GM10266 (cell line): ENCODE results near the gene OTOF.

Experiments
- DNase-seq: peaks from one replicate; pipeline ENCODE4 v3.0.0; 2012; ENCODE audit errors: extremely low spot score
- TF ChIP-seq, protein P1 (sequence below): IDR thresholded peaks from 2 replicates; pipeline ENCODE4 v1.5.1; 2012; ENCODE audit warnings: mild to moderate bottlenecking, low read depth; ENCODE audit not compliant: control insufficient read depth, insufficient read depth; ENCODE audit errors: missing control alignments

OTOF gene

DNA sequence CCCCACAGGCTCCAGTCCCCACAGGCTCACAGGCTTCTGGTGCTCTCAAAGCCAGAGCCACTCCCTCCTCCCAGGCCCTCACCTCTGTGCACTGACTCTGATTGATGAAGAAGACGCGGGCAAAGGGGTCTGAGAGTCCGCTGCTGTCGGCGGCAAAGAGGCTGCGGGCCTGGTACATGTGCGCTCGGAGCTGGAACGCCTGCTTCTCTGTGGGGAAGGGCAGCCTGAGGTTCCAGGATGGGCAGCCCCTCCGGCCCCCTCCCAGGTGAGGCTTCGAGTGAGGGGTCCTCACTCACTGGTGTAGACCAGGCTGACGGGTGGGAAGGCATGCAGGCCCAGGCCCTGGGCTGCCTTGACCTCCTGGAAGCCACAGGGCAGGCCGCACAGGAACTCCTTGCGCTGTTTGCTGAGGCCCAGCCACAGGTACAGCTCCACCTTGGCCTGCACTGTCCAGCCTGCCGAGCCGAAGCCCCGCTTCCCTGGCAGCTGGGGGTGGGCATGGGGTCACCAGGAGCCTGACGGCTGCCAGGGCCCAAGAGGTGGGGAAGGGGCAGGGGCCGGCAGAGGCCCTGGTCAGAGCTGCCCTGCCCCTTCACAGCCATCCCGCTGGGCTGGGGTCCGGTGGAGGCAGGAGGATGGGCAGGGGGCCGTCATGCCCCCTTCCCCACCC is 2.0 kb downstream of the OTOF start:
- TF ChIP-seq, protein P1, sequence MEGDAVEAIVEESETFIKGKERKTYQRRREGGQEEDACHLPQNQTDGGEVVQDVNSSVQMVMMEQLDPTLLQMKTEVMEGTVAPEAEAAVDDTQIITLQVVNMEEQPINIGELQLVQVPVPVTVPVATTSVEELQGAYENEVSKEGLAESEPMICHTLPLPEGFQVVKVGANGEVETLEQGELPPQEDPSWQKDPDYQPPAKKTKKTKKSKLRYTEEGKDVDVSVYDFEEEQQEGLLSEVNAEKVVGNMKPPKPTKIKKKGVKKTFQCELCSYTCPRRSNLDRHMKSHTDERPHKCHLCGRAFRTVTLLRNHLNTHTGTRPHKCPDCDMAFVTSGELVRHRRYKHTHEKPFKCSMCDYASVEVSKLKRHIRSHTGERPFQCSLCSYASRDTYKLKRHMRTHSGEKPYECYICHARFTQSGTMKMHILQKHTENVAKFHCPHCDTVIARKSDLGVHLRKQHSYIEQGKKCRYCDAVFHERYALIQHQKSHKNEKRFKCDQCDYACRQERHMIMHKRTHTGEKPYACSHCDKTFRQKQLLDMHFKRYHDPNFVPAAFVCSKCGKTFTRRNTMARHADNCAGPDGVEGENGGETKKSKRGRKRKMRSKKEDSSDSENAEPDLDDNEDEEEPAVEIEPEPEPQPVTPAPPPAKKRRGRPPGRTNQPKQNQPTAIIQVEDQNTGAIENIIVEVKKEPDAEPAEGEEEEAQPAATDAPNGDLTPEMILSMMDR: no peak
- DNase-seq: no peak

DNA sequence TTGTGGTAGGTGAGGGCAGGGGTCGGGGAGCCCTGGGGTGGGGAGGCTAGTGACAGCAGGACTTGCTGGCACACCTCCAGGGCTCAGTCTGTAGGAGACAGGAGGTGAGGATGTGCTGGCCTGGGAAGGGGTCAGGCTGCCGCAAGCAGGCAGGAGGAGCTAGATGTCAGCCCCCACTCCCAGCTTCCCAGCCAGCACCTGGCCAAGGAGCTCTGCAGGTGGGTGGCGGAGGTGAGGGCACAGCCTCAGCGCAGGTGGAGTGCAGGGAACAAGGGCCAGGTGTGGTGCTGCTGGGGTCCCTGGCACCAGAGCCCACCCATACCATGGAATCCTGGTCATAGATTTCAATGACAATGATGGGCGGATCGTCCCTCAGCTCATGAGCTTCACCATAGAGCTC is 2.9 kb downstream of the OTOF start:
- TF ChIP-seq, protein P1: no peak
- no peak for DNase-seq

DNA sequence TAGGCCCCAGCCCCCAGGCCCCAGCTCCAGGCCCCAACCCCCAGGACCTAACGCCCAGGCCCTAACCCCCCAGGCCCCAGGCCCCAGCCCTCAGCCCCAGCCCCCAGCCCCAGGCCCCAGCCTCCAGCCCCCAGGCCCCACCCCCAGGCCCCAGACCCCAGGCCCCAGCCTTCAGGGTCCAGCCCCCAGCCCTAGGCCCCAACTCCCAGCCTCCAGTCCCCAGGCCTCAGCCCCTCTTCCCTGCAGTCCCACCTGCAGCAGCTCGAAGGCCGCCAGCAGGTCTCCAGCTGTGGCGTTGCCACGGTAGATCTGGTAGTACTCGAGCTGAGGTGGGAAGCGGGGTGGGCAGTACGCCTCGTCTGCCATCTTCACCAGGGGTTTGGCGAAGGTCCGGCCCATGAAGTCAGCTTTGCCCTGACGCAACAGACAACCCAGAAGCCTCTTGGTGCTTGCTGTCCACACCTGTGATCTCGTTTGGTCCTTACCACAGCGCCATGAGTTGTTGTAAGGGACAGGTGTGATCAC is 3.6 kb downstream of the OTOF start:
- TF ChIP-seq, protein P1: no peak

DNA sequence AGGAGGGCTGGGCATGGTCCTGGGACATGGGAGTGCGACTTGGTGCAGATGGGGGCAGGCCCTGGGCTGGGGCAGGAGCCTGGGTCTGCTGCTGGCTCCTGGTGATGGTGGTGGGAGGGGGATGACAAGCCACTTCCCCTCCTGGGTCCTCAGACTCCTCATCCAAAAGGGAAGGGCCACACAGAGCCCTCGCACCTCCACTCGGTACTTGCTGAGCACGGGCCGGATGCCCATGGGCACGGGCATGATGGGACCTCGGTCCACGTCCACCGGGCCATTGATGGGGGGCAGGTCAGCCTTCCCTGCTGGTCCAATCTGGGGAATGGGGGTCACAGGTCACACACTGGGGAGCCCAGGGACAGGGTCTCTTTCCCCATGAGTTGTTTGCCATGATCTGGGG is 4.1 kb downstream of the OTOF start:
- TF ChIP-seq, protein P1: no peak
- no peak for DNase-seq

More for the DNA sequence above, 3.6 kb downstream of the OTOF start:
- DNase-seq: no peak

DNA sequence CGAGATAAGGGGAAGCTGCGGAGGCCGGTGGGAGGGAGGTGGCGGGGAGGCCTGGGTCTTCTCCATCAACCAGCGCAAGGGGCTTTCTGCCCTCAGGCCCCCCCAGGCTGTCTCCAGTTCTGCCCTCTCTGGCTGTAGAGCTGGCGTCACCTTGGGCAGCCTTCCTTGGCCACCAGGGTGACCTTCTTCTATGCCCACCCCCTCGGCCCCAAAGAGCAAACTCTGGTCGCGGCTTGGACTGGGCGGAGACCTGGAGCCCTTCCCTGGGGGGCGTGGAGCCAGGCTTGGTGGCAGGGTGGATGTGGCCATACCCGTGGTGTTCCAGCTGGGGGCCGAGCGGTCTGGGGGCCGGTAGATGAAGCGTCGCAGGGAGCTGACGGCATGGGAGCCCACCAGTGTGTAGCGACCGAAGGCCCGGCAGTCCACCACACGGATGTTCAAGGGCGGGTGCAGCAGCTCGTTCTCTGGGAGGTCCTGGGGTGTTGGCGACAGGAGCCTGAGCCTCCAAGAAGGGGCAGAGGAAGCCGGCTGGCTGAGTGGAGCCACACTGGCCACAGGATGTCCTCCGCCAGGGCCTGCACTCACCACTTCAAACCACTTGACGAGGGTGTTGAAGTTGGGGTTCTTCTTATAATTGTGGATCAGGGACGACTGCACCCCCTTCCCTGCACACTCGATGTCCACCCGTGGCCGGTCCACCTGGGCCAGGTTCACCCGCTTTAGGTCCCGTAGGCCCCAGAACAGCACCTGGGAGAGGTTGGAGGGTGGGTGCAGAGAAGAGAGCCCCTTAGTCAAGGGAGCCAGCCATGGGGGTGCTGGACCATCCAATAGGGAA is 4.9 kb downstream of the OTOF start:
- TF ChIP-seq, protein P1: no peak
- no peak for DNase-seq

DNA sequence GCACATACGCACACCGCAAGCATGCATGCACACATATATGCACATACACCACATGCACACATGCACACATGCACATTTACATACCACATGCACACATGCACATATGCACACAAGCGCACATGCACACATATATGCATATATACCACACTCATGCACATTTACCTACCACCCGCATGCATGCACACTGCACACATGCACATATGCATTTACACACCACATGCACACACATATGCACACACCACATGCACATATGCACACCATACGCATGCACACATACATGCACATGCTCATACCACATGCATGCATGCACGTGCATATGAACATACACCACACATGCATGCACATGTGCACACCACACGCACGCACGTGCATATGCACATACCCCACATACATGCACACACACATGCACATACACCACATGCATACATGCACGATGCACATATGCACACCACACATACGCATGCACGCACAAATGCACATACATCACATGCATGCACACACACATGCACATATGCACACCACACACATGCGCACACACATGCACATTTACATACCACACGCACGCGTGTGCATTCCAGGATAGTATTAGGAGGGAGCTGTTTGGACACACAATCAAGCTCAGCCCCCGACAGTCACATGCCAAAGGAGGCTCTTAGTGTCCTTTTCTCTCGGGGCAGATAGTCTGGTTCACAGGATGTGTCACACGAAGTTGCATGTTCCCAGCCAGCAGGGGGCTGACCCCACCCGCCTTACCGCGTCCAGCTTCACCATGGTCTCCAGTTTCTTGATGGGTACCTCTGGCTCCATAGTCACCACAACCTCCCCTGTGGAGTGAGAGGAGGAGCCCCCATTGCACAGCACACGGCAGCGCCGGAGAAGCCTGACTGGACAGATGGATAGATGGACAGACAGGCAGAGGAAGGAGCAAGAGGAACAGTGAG is 5.9 kb downstream of the OTOF start:
- TF ChIP-seq, protein P1: no peak
- no peak for DNase-seq
